Liver (tissue), 9 donors: ENCODE results near the gene TIMP3. TPM values are rescaled to one million over a fixed set of nuclear protein-coding genes. Genes with fewer than 3 reads are reported as not detected.

Source experiments
- DNase-seq: peaks from one replicate; pipeline ENCODE4 v3.0.0-alpha.2; 2017; ENCODE audit warnings: low spot score
- H3K27ac ChIP-seq, 2 donors: one replicate each; pipeline ENCODE4 v1.7.0; 2013; ENCODE audit warnings: inconsistent platforms in 2 of 2, low read length in 2 of 2, control low read depth in 1 of 2, low read depth in 1 of 2, mild to moderate bottlenecking in 1 of 2
- H3K27me3 ChIP-seq, 4 donors: one replicate each; pipeline versions ENCODE4 v1.6.1 to v1.7.0; 2013; ENCODE audit warnings: low read length in 3 of 4, inconsistent platforms in 1 of 4, mild to moderate bottlenecking in 1 of 4, moderate library complexity in 1 of 4; ENCODE audit not compliant: control insufficient read depth in 4 of 4, insufficient read depth in 4 of 4
- H3K36me3 ChIP-seq, 4 donors: one replicate each; pipeline versions ENCODE4 v1.6.1 to v1.7.0; 2013; ENCODE audit warnings: low read length in 3 of 4, mild to moderate bottlenecking in 3 of 4, low read depth in 1 of 4, moderate library complexity in 1 of 4; ENCODE audit not compliant: control insufficient read depth in 4 of 4, insufficient read depth in 3 of 4
- H3K4me1 ChIP-seq, 4 donors: one replicate each; pipeline versions ENCODE4 v1.6.1 to v1.7.0; 2013; ENCODE audit warnings: low read length in 3 of 4, mild to moderate bottlenecking in 3 of 4, moderate library complexity in 1 of 4; ENCODE audit not compliant: control insufficient read depth in 4 of 4, insufficient read depth in 4 of 4
- H3K4me3 ChIP-seq, 3 donors: one replicate each; pipeline versions ENCODE4 v1.6.1 to v1.7.0; 2013; ENCODE audit warnings: low read length in 3 of 3, control low read depth in 1 of 3, low read depth in 1 of 3, mild to moderate bottlenecking in 1 of 3
- H3K9ac ChIP-seq, 2 donors: one replicate each; pipeline ENCODE4 v1.7.0; 2013; ENCODE audit warnings: low read length in 2 of 2, mild to moderate bottlenecking in 2 of 2, moderate library complexity in 2 of 2, control low read depth in 1 of 2, low read depth in 1 of 2
- H3K9me3 ChIP-seq, 4 donors: one replicate each; pipeline versions ENCODE4 v1.6.1 to v1.7.0; 2013; ENCODE audit warnings: low read length in 3 of 4; ENCODE audit not compliant: control insufficient read depth in 4 of 4
- ATF3 ChIP-seq: IDR thresholded peaks from 2 replicates; pipeline ENCODE4 v1.6.1; 2016; ENCODE audit warnings: antibody characterized with exemption
- CTCF ChIP-seq: fragments of 150-350 bp; IDR thresholded peaks from 2 replicates; pipeline ENCODE4 v1.5.1; 2017; ENCODE audit warnings: improper control_type of control experiment, low read depth, low read length; ENCODE audit not compliant: missing input control
- EGR1 ChIP-seq, 2 donors: IDR thresholded peaks; 2 replicates each; pipeline ENCODE4 v1.6.1; 2016 to 2018; ENCODE audit warnings: antibody characterized with exemption in 2 of 2, low read depth in 2 of 2
- FOXA1 ChIP-seq: IDR thresholded peaks from 2 replicates; pipeline ENCODE4 v1.6.1; 2016; ENCODE audit warnings: antibody characterized with exemption
- FOXA2 ChIP-seq: IDR thresholded peaks from 2 replicates; pipeline ENCODE4 v1.6.1; 2016; ENCODE audit warnings: antibody characterized with exemption
- HNF4A ChIP-seq, 2 donors: conservative IDR thresholded peaks; 2 replicates each; pipeline ENCODE4 v1.6.1; 2016; ENCODE audit warnings: antibody characterized with exemption in 2 of 2, mild to moderate bottlenecking in 2 of 2
- HNF4G ChIP-seq: IDR thresholded peaks from 2 replicates; pipeline ENCODE4 v1.6.1; 2016; ENCODE audit warnings: antibody characterized with exemption
- JUND ChIP-seq, 2 donors: IDR thresholded peaks; 2 replicates each; pipeline ENCODE4 v1.6.1; 2016; ENCODE audit warnings: antibody characterized with exemption in 2 of 2
- NR2F2 ChIP-seq: IDR thresholded peaks from 2 replicates; pipeline ENCODE4 v1.6.1; 2016; ENCODE audit warnings: antibody characterized with exemption
- RAD21 ChIP-seq, 2 donors: IDR thresholded peaks; 2 replicates each; pipeline ENCODE4 v1.6.1; 2016; ENCODE audit warnings: antibody characterized with exemption in 2 of 2, mild to moderate bottlenecking in 2 of 2
- RXRA ChIP-seq, 2 donors: IDR thresholded peaks; 2 replicates each; pipeline ENCODE4 v1.6.1; 2017 to 2018; ENCODE audit warnings: antibody characterized with exemption in 2 of 2, mild to moderate bottlenecking in 1 of 2
- SP1 ChIP-seq: IDR thresholded peaks from 2 replicates; pipeline ENCODE4 v1.6.1; 2018; ENCODE audit warnings: antibody characterized with exemption, mild to moderate bottlenecking
- TAF1 ChIP-seq: conservative IDR thresholded peaks from 2 replicates; pipeline ENCODE4 v1.6.1; 2016; ENCODE audit warnings: antibody characterized with exemption, mild to moderate bottlenecking
- ZBTB33 ChIP-seq: IDR thresholded peaks from 2 replicates; pipeline ENCODE4 v1.6.1; 2016; ENCODE audit warnings: antibody characterized with exemption
- WGBS: extraction: QIAGEN DNeasy Blood & Tissue Kit; methylation state at CpG from one replicate; pipeline ENCODE4 v1.1.7; 2013; 5-methylcytosine and 5-hydroxymethylcytosine counted together
- polyA plus RNA-seq, 2 donors: library from polyadenylated mRNA; stranded (reverse) in 1 of 2; unstranded in 1 of 2; fragments of 200-250 nt in 1 of 2; fragments of >200 nt in 1 of 2; fragmentation: Nextera tagmentation in 1 of 2; extraction: Ambion mirVana in 1 of 2; gene quantifications; one replicate each; pipeline versions ENCODE4 v1.2.1 to v1.2.3, GENCODE V29; 2013 to 2015
- total RNA-seq, 2 donors: library from RNA; depleted of rRNA; stranded (reverse); fragments of >200 nt; gene quantifications; one replicate each; pipeline ENCODE4 v1.2.3, GENCODE V29; 2014
- TF ChIP-seq, protein P1 (sequence below): IDR thresholded peaks from 2 replicates; pipeline ENCODE4 v1.6.1; 2016; ENCODE audit warnings: antibody characterized with exemption, mild to moderate bottlenecking
- TF ChIP-seq, protein P2 (sequence below): IDR thresholded peaks from 2 replicates; pipeline ENCODE4 v1.6.1; 2016; ENCODE audit warnings: antibody characterized with exemption
- donor health status: healthy.
- donor health status: healthy.
- donor health status: healthy.
- donor health status: healthy.
- donor health status: healthy.

The TIMP3 gene
- total and polyA plus RNA-seq, 4 donors, result 28.0 to 44.0 (median 31.2) TPM

DNA sequence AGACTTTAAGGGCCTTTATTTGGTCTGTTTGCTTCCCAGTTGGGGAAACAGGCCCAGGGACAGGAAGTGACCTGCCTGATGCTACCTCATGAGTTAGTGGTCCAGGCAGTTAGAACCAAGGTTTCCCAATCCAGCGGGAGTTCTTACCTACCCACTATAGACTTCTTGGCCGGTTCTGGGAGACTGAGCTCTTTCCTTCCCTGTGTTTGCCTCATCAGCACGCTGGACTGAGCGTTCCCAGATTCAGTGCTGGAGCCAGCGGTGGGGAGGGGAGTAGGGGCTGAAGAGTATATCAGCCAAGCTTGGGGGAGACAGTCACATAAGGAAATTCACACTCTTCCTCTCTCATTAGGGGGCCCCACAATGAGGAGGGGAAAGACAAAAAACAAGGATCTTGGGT lies 27.1 kb downstream of the TIMP3 start:
- DNase-seq, result no peak
- no peaks in the 10 kb centered on the region for H3K9me3 ChIP-seq
- 74% methylated on average over 5 of the region's 5 CpGs for WGBS
- no peak for TF ChIP-seq SP1
- TF ChIP-seq JUND (IDR thresholded peaks at IDR 0.05), result no peak
- no peak for TF ChIP-seq HNF4A (conservative IDR thresholded peaks at IDR 0.05)
- TF ChIP-seq ATF3, result no peak
- TF ChIP-seq HNF4G, result no peak
- no peak for TF ChIP-seq FOXA1
- no peak for TF ChIP-seq TAF1
- H3K27ac ChIP-seq, result no peak overlapping the region
- no peaks in the 10 kb centered on the region for H3K4me1 ChIP-seq
- H3K27me3 ChIP-seq, result no peaks in the 10 kb centered on the region
- H3K4me3 ChIP-seq, result no peak overlapping the region
- no peaks in the 10 kb centered on the region for H3K36me3 ChIP-seq
- no peak overlapping the region for H3K9ac ChIP-seq

DNA sequence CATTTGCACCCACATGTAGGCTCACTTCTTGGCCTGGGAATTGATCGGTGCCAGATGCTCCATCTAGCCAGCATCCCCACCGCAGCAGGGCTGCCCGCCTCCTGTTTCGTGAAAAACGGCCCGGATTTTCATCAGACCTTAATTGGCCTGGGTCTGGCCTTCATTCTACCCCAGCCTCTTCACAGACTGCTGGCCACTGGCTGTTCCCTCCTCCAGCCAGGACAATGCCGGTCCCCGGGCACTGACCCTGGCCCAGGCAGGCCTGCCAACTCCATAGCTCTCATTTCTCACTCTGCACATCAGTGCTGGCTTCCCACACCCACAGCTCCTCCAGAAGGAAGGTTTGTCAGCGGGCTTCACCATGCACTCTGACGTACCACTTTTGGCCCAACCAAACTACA lies 27.9 kb downstream of the TIMP3 start:
- H3K9me3 ChIP-seq, result no peaks in the 10 kb centered on the region
- TF ChIP-seq FOXA2 (no peak), HNF4A (conservative IDR thresholded peaks at IDR 0.05) (no peak), JUND (IDR thresholded peaks at IDR 0.05) (no peak), ZBTB33 (no peak), HNF4G (no peak), RXRA (IDR thresholded peaks at IDR 0.05) (no peak), EGR1 (IDR thresholded peaks at IDR 0.05; ENCODE audit: low read depth in 2 of 2) (no peak), ATF3 (no peak), SP1 (no peak), RAD21 (IDR thresholded peaks at IDR 0.05) (no peak), NR2F2 (no peak), CTCF (no peak)
- TF ChIP-seq, protein P1, sequence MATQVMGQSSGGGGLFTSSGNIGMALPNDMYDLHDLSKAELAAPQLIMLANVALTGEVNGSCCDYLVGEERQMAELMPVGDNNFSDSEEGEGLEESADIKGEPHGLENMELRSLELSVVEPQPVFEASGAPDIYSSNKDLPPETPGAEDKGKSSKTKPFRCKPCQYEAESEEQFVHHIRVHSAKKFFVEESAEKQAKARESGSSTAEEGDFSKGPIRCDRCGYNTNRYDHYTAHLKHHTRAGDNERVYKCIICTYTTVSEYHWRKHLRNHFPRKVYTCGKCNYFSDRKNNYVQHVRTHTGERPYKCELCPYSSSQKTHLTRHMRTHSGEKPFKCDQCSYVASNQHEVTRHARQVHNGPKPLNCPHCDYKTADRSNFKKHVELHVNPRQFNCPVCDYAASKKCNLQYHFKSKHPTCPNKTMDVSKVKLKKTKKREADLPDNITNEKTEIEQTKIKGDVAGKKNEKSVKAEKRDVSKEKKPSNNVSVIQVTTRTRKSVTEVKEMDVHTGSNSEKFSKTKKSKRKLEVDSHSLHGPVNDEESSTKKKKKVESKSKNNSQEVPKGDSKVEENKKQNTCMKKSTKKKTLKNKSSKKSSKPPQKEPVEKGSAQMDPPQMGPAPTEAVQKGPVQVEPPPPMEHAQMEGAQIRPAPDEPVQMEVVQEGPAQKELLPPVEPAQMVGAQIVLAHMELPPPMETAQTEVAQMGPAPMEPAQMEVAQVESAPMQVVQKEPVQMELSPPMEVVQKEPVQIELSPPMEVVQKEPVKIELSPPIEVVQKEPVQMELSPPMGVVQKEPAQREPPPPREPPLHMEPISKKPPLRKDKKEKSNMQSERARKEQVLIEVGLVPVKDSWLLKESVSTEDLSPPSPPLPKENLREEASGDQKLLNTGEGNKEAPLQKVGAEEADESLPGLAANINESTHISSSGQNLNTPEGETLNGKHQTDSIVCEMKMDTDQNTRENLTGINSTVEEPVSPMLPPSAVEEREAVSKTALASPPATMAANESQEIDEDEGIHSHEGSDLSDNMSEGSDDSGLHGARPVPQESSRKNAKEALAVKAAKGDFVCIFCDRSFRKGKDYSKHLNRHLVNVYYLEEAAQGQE, result no peak
- TF ChIP-seq, protein P2, sequence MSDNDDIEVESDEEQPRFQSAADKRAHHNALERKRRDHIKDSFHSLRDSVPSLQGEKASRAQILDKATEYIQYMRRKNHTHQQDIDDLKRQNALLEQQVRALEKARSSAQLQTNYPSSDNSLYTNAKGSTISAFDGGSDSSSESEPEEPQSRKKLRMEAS, result no peak
- H3K4me1 ChIP-seq, result no peaks in the 10 kb centered on the region
- no peaks in the 10 kb centered on the region for H3K27me3 ChIP-seq
- no peak overlapping the region for H3K4me3 ChIP-seq
- H3K36me3 ChIP-seq, result no peaks in the 10 kb centered on the region
- no peak overlapping the region for H3K27ac ChIP-seq
- no peak for DNase-seq
- 88% methylated on average over 10 of the region's 10 CpGs for WGBS
- no peak overlapping the region for H3K9ac ChIP-seq
